Measurements from ENCODE around the gene ZSCAN4. TPM values are rescaled to one million over a fixed set of nuclear protein-coding genes. Genes with fewer than 3 reads are reported as not detected.

ZSCAN4 gene
- total RNA-seq, 1 donor from 2014 or later: 1.2 TPM

GRCh38 chr19:57671124-57671895, 2.6 kb downstream of the ZSCAN4 start:
- Histone ChIP-seq H3K27me3 (ENCODE audit: insufficient read depth, low read length) (no peaks in the 10 kb centered on the region), H3K9me3 (ENCODE audit: insufficient read depth, low read depth, low read length) (no peaks in the 10 kb centered on the region), H3K4me3 (ENCODE audit: insufficient read depth, low read depth, low read length) (no peak overlapping the region), H3K4me2 (ENCODE audit: low read length) (no peak overlapping the region), H3K9ac (ENCODE audit: low read length) (no peak overlapping the region), H2AFZ (ENCODE audit: low read depth, low read length) (no peak overlapping the region), H4K20me1 (ENCODE audit: insufficient read depth, low read length) (no peaks in the 10 kb centered on the region), H3K4me1 (ENCODE audit: insufficient read depth, low read length) (no peaks in the 10 kb centered on the region), H3K27ac (ENCODE audit: low read depth, low read length) (no peak overlapping the region), H3K36me3 (ENCODE audit: insufficient read depth, low read length) (no peaks in the 10 kb centered on the region), H3K79me2 (ENCODE audit: insufficient read depth, low read length) (no peaks in the 10 kb centered on the region)
- no peak for DNase-seq (ENCODE audit: low read depth)
- H3K9me3 Mint-ChIP-seq (ENCODE audit: unreplicated experiment): no peaks in the 10 kb centered on the region
- peaks cover 27% of the 10 kb centered on the region for H3K27me3 Mint-ChIP-seq (ENCODE audit: low read depth, unreplicated experiment)
- no peaks in the 10 kb centered on the region for H3K4me1 Mint-ChIP-seq (ENCODE audit: low read depth, unreplicated experiment)
- no peak for TF ChIP-seq EZH2 (IDR thresholded peaks at IDR 0.05; ENCODE audit: insufficient read depth, low read length)
- TF ChIP-seq, protein P1, sequence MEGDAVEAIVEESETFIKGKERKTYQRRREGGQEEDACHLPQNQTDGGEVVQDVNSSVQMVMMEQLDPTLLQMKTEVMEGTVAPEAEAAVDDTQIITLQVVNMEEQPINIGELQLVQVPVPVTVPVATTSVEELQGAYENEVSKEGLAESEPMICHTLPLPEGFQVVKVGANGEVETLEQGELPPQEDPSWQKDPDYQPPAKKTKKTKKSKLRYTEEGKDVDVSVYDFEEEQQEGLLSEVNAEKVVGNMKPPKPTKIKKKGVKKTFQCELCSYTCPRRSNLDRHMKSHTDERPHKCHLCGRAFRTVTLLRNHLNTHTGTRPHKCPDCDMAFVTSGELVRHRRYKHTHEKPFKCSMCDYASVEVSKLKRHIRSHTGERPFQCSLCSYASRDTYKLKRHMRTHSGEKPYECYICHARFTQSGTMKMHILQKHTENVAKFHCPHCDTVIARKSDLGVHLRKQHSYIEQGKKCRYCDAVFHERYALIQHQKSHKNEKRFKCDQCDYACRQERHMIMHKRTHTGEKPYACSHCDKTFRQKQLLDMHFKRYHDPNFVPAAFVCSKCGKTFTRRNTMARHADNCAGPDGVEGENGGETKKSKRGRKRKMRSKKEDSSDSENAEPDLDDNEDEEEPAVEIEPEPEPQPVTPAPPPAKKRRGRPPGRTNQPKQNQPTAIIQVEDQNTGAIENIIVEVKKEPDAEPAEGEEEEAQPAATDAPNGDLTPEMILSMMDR (IDR thresholded peaks at IDR 0.05; ENCODE audit: insufficient read depth, low read depth, low read length): no peak
- peak overlapping the region; percentile 34 for H3K27ac Mint-ChIP-seq (ENCODE audit: unreplicated experiment)
- no peak for FAIRE-seq
- no peak overlapping the region for H3K4me3 Mint-ChIP-seq (ENCODE audit: unreplicated experiment)
- no peaks in the 10 kb centered on the region for H3K36me3 Mint-ChIP-seq (ENCODE audit: low read depth, unreplicated experiment)

DNA sequence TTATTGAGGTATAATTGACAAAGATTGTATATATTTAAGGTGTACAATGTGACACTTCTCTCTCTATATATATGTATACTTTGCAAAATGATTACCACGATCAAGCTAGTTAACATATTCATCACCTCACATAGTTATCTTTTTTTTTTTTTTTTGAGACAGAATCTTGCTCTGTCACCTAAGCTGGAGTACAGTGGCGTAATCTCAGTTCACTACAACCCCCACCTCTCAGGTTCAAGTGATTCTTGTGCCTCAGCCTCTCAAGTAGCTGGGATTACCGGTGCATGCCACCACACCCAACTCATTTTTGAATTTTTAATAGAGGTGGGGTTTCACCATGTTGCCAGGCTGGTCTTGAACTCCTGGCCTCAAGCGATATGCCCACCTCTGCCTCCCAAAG, 3.7 kb downstream of the ZSCAN4 start:
- H3K27ac ChIP-seq (ENCODE audit: low read depth, low read length): no peak overlapping the region
- H3K4me1 ChIP-seq (ENCODE audit: insufficient read depth, low read length): no peaks in the 10 kb centered on the region
- H3K27me3 Mint-ChIP-seq (ENCODE audit: low read depth, unreplicated experiment): peaks cover 33% of the 10 kb centered on the region
- H3K27me3 ChIP-seq (ENCODE audit: insufficient read depth, low read length): no peaks in the 10 kb centered on the region
- H3K36me3 ChIP-seq (ENCODE audit: insufficient read depth, low read length): no peaks in the 10 kb centered on the region
- H4K20me1 ChIP-seq (ENCODE audit: insufficient read depth, low read length): no peaks in the 10 kb centered on the region
- no peak for DNase-seq (ENCODE audit: low read depth)
- H3K9me3 Mint-ChIP-seq (ENCODE audit: unreplicated experiment): no peaks in the 10 kb centered on the region
- no peak overlapping the region for H3K9ac ChIP-seq (ENCODE audit: low read length)
- H2AFZ ChIP-seq (ENCODE audit: low read depth, low read length): no peak overlapping the region
- no peaks in the 10 kb centered on the region for H3K36me3 Mint-ChIP-seq (ENCODE audit: low read depth, unreplicated experiment)
- H3K4me3 Mint-ChIP-seq (ENCODE audit: unreplicated experiment): no peak overlapping the region
- H3K4me1 Mint-ChIP-seq (ENCODE audit: low read depth, unreplicated experiment): no peaks in the 10 kb centered on the region
- H3K4me3 ChIP-seq (ENCODE audit: insufficient read depth, low read depth, low read length): no peak overlapping the region
- H3K9me3 ChIP-seq (ENCODE audit: insufficient read depth, low read depth, low read length): no peaks in the 10 kb centered on the region
- no peak overlapping the region for H3K27ac Mint-ChIP-seq (ENCODE audit: unreplicated experiment)
- no peak overlapping the region for H3K4me2 ChIP-seq (ENCODE audit: low read length)
- no peak for FAIRE-seq
- no peak for TF ChIP-seq EZH2 (IDR thresholded peaks at IDR 0.05; ENCODE audit: insufficient read depth, low read length)
- TF ChIP-seq, protein P1 (IDR thresholded peaks at IDR 0.05; ENCODE audit: insufficient read depth, low read depth, low read length): no peak
- no peaks in the 10 kb centered on the region for H3K79me2 ChIP-seq (ENCODE audit: insufficient read depth, low read length)

GRCh38 chr19:57675881-57676280, 7.1 kb downstream of the ZSCAN4 start:
- no peaks in the 10 kb centered on the region for H3K27me3 ChIP-seq (ENCODE audit: insufficient read depth, low read length)

More at GRCh38 chr19:57675881-57676280, 7.1 kb downstream of the ZSCAN4 start:
- FAIRE-seq (no peak), DNase-seq (ENCODE audit: low read depth) (no peak)
- H3K4me2 ChIP-seq (ENCODE audit: low read length): no peak overlapping the region
- no peaks in the 10 kb centered on the region for H3K79me2 ChIP-seq (ENCODE audit: insufficient read depth, low read length)
- no peak overlapping the region for H3K27ac Mint-ChIP-seq (ENCODE audit: unreplicated experiment)
- no peaks in the 10 kb centered on the region for H3K36me3 Mint-ChIP-seq (ENCODE audit: low read depth, unreplicated experiment)
- H3K4me1 ChIP-seq (ENCODE audit: insufficient read depth, low read length): no peaks in the 10 kb centered on the region
- H3K4me3 ChIP-seq (ENCODE audit: insufficient read depth, low read depth, low read length): no peak overlapping the region
- no peaks in the 10 kb centered on the region for H3K9me3 ChIP-seq (ENCODE audit: insufficient read depth, low read depth, low read length)
- H3K27me3 Mint-ChIP-seq (ENCODE audit: low read depth, unreplicated experiment): peaks cover 31% of the 10 kb centered on the region
- H3K36me3 ChIP-seq (ENCODE audit: insufficient read depth, low read length): no peaks in the 10 kb centered on the region
- H3K4me3 Mint-ChIP-seq (ENCODE audit: unreplicated experiment): no peak overlapping the region
- no peaks in the 10 kb centered on the region for H3K9me3 Mint-ChIP-seq (ENCODE audit: unreplicated experiment)
- no peak overlapping the region for H3K27ac ChIP-seq (ENCODE audit: low read depth, low read length)
- H2AFZ ChIP-seq (ENCODE audit: low read depth, low read length): no peak overlapping the region
- H4K20me1 ChIP-seq (ENCODE audit: insufficient read depth, low read length): no peaks in the 10 kb centered on the region
- no peaks in the 10 kb centered on the region for H3K4me1 Mint-ChIP-seq (ENCODE audit: low read depth, unreplicated experiment)
- no peak overlapping the region for H3K9ac ChIP-seq (ENCODE audit: low read length)
- TF ChIP-seq EZH2 (IDR thresholded peaks at IDR 0.05; ENCODE audit: insufficient read depth, low read length): no peak
- TF ChIP-seq, protein P1 (IDR thresholded peaks at IDR 0.05; ENCODE audit: insufficient read depth, low read depth, low read length): no peak
